A549 (cell line): ENCODE results near the gene ALKBH6.
A peak's percentile ranks its signal among the peaks of the same experiment; 100 is the strongest.

Experiments used
- EP300 ChIP-seq, 2 experiments: fragments of >200 bp; sonication (Bioruptor Twin); formaldehyde crosslinking; IDR thresholded peaks; 2 replicates in 1 of 2; 3 replicates in 1 of 2; pipeline ENCODE4 v1.6.1; 2016 to 2017
- ESRRA ChIP-seq: fragments of 150-350 bp; IDR thresholded peaks from 2 replicates; pipeline ENCODE4 v1.6.1; 2014; ENCODE audit warnings: mild to moderate bottlenecking, low read length, borderline replicate concordance
- MYC ChIP-seq: IDR thresholded peaks from 2 replicates; pipeline ENCODE4 v1.6.1; 2012; ENCODE audit warnings: mild to moderate bottlenecking, inconsistent platforms, low read length, improper control_type of control experiment, borderline replicate concordance

- 0 out of 2 replicates have a peak, but pooled peaks have one; percentile 17 for TF ChIP-seq MYC
- TF ChIP-seq EP300 (IDR thresholded peaks at IDR 0.05): no peak; a peak in 1 of 5 replicates
- TF ChIP-seq ESRRA: no peak
These were observed 4.8 kb downstream of the ALKBH6 start for GRCh38 chr19:36009220-36009619.
